Adrenal gland (tissue), 12 donors: ENCODE data around the gene TMEM59. TPM values are rescaled to one million over a fixed set of nuclear protein-coding genes. Genes with fewer than 3 reads are reported as not detected.

Experiments
- DNase-seq, 7 donors: peaks; one replicate each; pipeline ENCODE4 v3.0.0-alpha.2; 2019 to 2020
- H3K27ac ChIP-seq, 5 donors: fragments of 200-600 bp; sonication (generic) in 4 of 5; 1 replicate in 3 of 5; 2 replicates in 2 of 5; pipeline versions ENCODE4 v1.5.1 to v1.8.0; 2016 to 2020; ENCODE audit warnings: mild to moderate bottlenecking in 1 of 5
- H3K27me3 ChIP-seq: fragments of 200-600 bp; 2 replicates; pipeline ENCODE4 v1.8.0; 2021
- H3K36me3 ChIP-seq, 2 donors: fragments of 200-600 bp; replicated peaks in 1 of 2; 1 replicate in 1 of 2; 2 replicates in 1 of 2; pipeline versions ENCODE4 v1.5.1 to v1.8.0; 2018 to 2022
- H3K4me1 ChIP-seq, 2 donors: fragments of 200-600 bp; replicated peaks in 1 of 2; 1 replicate in 1 of 2; 2 replicates in 1 of 2; pipeline versions ENCODE4 v1.5.1 to v1.8.0; 2018 to 2021
- H3K4me3 ChIP-seq, 4 donors: fragments of 200-600 bp; sonication (generic) in 3 of 4; one replicate each; pipeline ENCODE4 v1.5.1; 2016 to 2018
- H3K9me3 ChIP-seq, 3 donors: fragments of 200-600 bp; sonication (generic) in 1 of 3; replicated peaks in 1 of 3; 1 replicate in 2 of 3; 2 replicates in 1 of 3; pipeline versions ENCODE4 v1.5.1 to v1.8.0; 2016 to 2021
- POLR2A ChIP-seq, 2 donors: fragments of 450-650 bp; IDR thresholded peaks; one replicate each; pipeline ENCODE4 v1.6.1; 2017; ENCODE audit warnings: antibody characterized with exemption in 2 of 2, mild to moderate bottlenecking in 2 of 2, moderate library complexity in 1 of 2
- WGBS, 4 donors: extraction: QIAGEN DNeasy Blood & Tissue Kit in 2 of 4; methylation state at CpG; one replicate each; pipeline versions ENCODE4 v1.1.5 to v1.1.7; 2013 to 2017; 5-methylcytosine and 5-hydroxymethylcytosine counted together
- intact Hi-C, 2 donors: fragments of 100-400 bp; cut with DNase I; formaldehyde crosslinking; loops; one replicate each; pipeline versions ENCODE4 v1.14.1 to v1.15.0; 2022 to 2023
- polyA plus RNA-seq, 3 donors: library from polyadenylated mRNA; stranded (reverse); fragments of 200-250 nt in 2 of 3; fragments of 350-450 nt in 1 of 3; fragmentation: Illumina TruSeq in 1 of 3; extraction: RNeasy Lipid Tissue Mini Kit (QIAGEN cat#74804) in 1 of 3; gene quantifications; one replicate each; pipeline ENCODE4 v1.2.3, GENCODE V29; 2013 to 2014
- total RNA-seq, 9 donors: library from RNA; depleted of rRNA in 4 of 9; stranded (reverse); fragments of >200 nt in 4 of 9; fragments of 120-200 nt in 1 of 9; fragmentation: NEBNext Ultra II Directional in 1 of 9; extraction: Animal tissue kit (Norgen Biotek cat#: 25700) in 1 of 9; gene quantifications; one replicate each; pipeline versions ENCODE4 v1.1.0 to v1.2.4, GENCODE V29; 2013 to 2023
- TF ChIP-seq, protein P1 (sequence below), 6 experiments: fragments of 450-650 bp in 4 of 6; fragments of 200-600 bp in 2 of 6; sonication (generic) in 1 of 6; IDR thresholded peaks; 1 replicate in 5 of 6; 2 replicates in 1 of 6; pipeline versions ENCODE4 v1.5.1 to v1.8.0; 2016 to 2021; ENCODE audit warnings: antibody characterized with exemption in 6 of 6, mild to moderate bottlenecking in 2 of 6, moderate library complexity in 1 of 6
- donor health status: healthy with polysubstance abuse.
- donor health status: Bipolar disorder and iron deficiency.
- donor health status: DM: yes; HTN: yes; CAD: no.
- donor health status: DM: no; HTN: no; CAD: no.
- donor health status: DM: no; HTN: no; CAD: no.
- donor health status: DM: yes; HTN: yes; CAD: no.

The TMEM59 gene
- total and polyA plus RNA-seq, 12 donors = 96.8 to 736 (median 473) TPM

GRCh38 chr1:54003249-54003646 is 49.8 kb downstream of the TMEM59 start:
- intact Hi-C loops = no loop called here
- Histone ChIP-seq H3K36me3 (no peaks in the 10 kb centered on the region), H3K4me1 (no peaks in the 10 kb centered on the region), H3K9me3 (no peaks in the 10 kb centered on the region), H3K27ac (no peak overlapping the region), H3K27me3 (no peaks in the 10 kb centered on the region), H3K4me3 (no peak overlapping the region)
- 86 to 97% (median 93%) methylated on average over 10 to 12 of the region's 12 CpGs for WGBS, 4 donors
- no peak for TF ChIP-seq POLR2A (IDR thresholded peaks at IDR 0.05)
- TF ChIP-seq, protein P1, sequence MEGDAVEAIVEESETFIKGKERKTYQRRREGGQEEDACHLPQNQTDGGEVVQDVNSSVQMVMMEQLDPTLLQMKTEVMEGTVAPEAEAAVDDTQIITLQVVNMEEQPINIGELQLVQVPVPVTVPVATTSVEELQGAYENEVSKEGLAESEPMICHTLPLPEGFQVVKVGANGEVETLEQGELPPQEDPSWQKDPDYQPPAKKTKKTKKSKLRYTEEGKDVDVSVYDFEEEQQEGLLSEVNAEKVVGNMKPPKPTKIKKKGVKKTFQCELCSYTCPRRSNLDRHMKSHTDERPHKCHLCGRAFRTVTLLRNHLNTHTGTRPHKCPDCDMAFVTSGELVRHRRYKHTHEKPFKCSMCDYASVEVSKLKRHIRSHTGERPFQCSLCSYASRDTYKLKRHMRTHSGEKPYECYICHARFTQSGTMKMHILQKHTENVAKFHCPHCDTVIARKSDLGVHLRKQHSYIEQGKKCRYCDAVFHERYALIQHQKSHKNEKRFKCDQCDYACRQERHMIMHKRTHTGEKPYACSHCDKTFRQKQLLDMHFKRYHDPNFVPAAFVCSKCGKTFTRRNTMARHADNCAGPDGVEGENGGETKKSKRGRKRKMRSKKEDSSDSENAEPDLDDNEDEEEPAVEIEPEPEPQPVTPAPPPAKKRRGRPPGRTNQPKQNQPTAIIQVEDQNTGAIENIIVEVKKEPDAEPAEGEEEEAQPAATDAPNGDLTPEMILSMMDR (IDR thresholded peaks at IDR 0.05) = no peak
- DNase-seq = no peak

GRCh38 chr1:54002544-54003248 is 50.3 kb downstream of the TMEM59 start:
- Histone ChIP-seq H3K9me3 (no peaks in the 10 kb centered on the region), H3K4me1 (no peaks in the 10 kb centered on the region), H3K4me3 (no peak overlapping the region), H3K27me3 (no peaks in the 10 kb centered on the region), H3K27ac (no peak overlapping the region), H3K36me3 (no peaks in the 10 kb centered on the region)
- 56 to 86% (median 76%) methylated on average over 9 of the region's 9 CpGs for WGBS, 4 donors
- intact Hi-C loops = no loop called here
- TF ChIP-seq, protein P1 (IDR thresholded peaks at IDR 0.05) = no peak
- TF ChIP-seq POLR2A (IDR thresholded peaks at IDR 0.05) = no peak
- peak in 1 of 7 donors; percentile 24 for DNase-seq

- peak in 1 of 7 donors; percentile 33 for DNase-seq
- H3K36me3 ChIP-seq = no peaks in the 10 kb centered on the region
- TF ChIP-seq POLR2A (IDR thresholded peaks at IDR 0.05) = no peak
- TF ChIP-seq, protein P1 (IDR thresholded peaks at IDR 0.05) = no peak
- no peak overlapping the region for H3K4me3 ChIP-seq
- no peaks in the 10 kb centered on the region for H3K9me3 ChIP-seq
- intact Hi-C loops = no loop called here
- no peak overlapping the region for H3K27ac ChIP-seq
- no peaks in the 10 kb centered on the region for H3K27me3 ChIP-seq
- H3K4me1 ChIP-seq = no peaks in the 10 kb centered on the region
- 48 to 72% (median 64%) methylated on average over 3 of the region's 3 CpGs for whole genome bisulfite sequencing, 4 donors
These were observed 51.4 kb downstream of the TMEM59 start for GRCh38 chr1:54001591-54001990.

- no peaks in the 10 kb centered on the region for H3K9me3 ChIP-seq
- no peak for DNase-seq
- H3K36me3 ChIP-seq = no peaks in the 10 kb centered on the region
- H3K4me3 ChIP-seq = no peak overlapping the region
- TF ChIP-seq POLR2A (IDR thresholded peaks at IDR 0.05) = no peak
- TF ChIP-seq, protein P1 (IDR thresholded peaks at IDR 0.05) = no peak
- no peaks in the 10 kb centered on the region for H3K4me1 ChIP-seq
- intact Hi-C loops = no loop called here
- H3K27ac ChIP-seq = no peak overlapping the region
- H3K27me3 ChIP-seq = no peaks in the 10 kb centered on the region
These were observed 53.1 kb downstream of the TMEM59 start for GRCh38 chr1:53999920-54000319.
